ENCODE data around the gene DOK4.
A peak's percentile ranks its signal among the peaks of the same experiment; 100 is the strongest.

DOK4 gene

GRCh38 chr16:57527610-57528360, 41.5 kb upstream of the DOK4 start:
- no peak for DNase-seq (ENCODE audit: extremely low read depth, low read depth)
- no peak for TF ChIP-seq CTCF (IDR thresholded peaks at IDR 0.05; ENCODE audit: low read depth, low read length)

- no peak for TF ChIP-seq CTCF (IDR thresholded peaks at IDR 0.05; ENCODE audit: low read depth, low read length)
- no peak for DNase-seq (ENCODE audit: extremely low read depth, low read depth)
Observed at GRCh38 chr16:57527027-57527426, 40.7 kb upstream of the DOK4 start.

GRCh38 chr16:57526498-57526897, 40.2 kb upstream of the DOK4 start:
- no peak for DNase-seq (ENCODE audit: extremely low read depth, low read depth)
- no peak for TF ChIP-seq CTCF (IDR thresholded peaks at IDR 0.05; ENCODE audit: low read depth, low read length)

- no peak for DNase-seq (ENCODE audit: extremely low read depth, low read depth)
- no peak for TF ChIP-seq CTCF (IDR thresholded peaks at IDR 0.05; ENCODE audit: low read depth, low read length)
Observed at GRCh38 chr16:57525761-57526160, 39.5 kb upstream of the DOK4 start.

GRCh38 chr16:57522960-57523359, 36.7 kb upstream of the DOK4 start:
- TF ChIP-seq CTCF (IDR thresholded peaks at IDR 0.05; ENCODE audit: low read depth, low read length), result no peak
- no peak for DNase-seq (ENCODE audit: extremely low read depth, low read depth)

GRCh38 chr16:57519796-57520360, 33.6 kb upstream of the DOK4 start:
- TF ChIP-seq CTCF (IDR thresholded peaks at IDR 0.05; ENCODE audit: low read depth, low read length), result no peak; the same call in none of the 2 replicates
- DNase-seq (ENCODE audit: extremely low read depth, low read depth), result peak; percentile 16

GRCh38 chr16:57518922-57519321, 32.6 kb upstream of the DOK4 start:
- TF ChIP-seq CTCF (IDR thresholded peaks at IDR 0.05; ENCODE audit: low read depth, low read length), result no peak
- no peak for DNase-seq (ENCODE audit: extremely low read depth, low read depth)

Measured in AG09319 (cell line).